Activated CD4-positive, alpha-beta memory T cell treated with anti-CD3 and anti-CD28 coated beads, Interleukin-2, amount 10 ng/mL, durations not matched to agents 7 days and 5 days (primary cell): ENCODE data around the gene SKAP1. TPM values are rescaled to one million over a fixed set of nuclear protein-coding genes. Genes with fewer than 3 reads are reported as not detected.

Source experiments
- CTCF ChIA-PET: fragments of 350-600 bp; sonication (Branson Sonifier 250); formaldehyde crosslinking; loops from one replicate; lab custom pipeline; 2021; ENCODE audit warnings: antibody characterized with exemption, inconsistent platforms; lab: Charles Lee
- POLR2A ChIA-PET: fragments of 350-600 bp; sonication (Branson Sonifier 250); formaldehyde crosslinking; loops from one replicate; lab custom pipeline; 2021; ENCODE audit warnings: antibody characterized with exemption; lab: Charles Lee
- DNase-seq: peaks from one replicate; pipeline ENCODE4 v3.0.0-alpha.2; 2020
- H3K27ac Mint-ChIP-seq: one replicate; pipeline ENCODE4 v1.8.0; 2021; ENCODE audit warnings: mild to moderate bottlenecking, mixed read lengths
- H3K27me3 Mint-ChIP-seq: one replicate; pipeline ENCODE4 v1.8.0; 2021; ENCODE audit warnings: mixed read lengths
- H3K36me3 Mint-ChIP-seq: one replicate; pipeline ENCODE4 v1.8.0; 2021; ENCODE audit warnings: low read depth, mixed read lengths
- H3K4me1 Mint-ChIP-seq: one replicate; pipeline ENCODE4 v1.8.0; 2021; ENCODE audit warnings: mixed read lengths
- H3K4me3 Mint-ChIP-seq: one replicate; pipeline ENCODE4 v1.8.0; 2021; ENCODE audit warnings: mild to moderate bottlenecking, mixed read lengths
- H3K9me3 Mint-ChIP-seq: one replicate; pipeline ENCODE4 v1.8.0; 2021; ENCODE audit warnings: mixed read lengths
- total RNA-seq, 2 experiments: library from RNA; stranded (reverse); gene quantifications; one replicate each; pipeline ENCODE4 v1.2.3, GENCODE V29; 2021

The SKAP1 gene
- total RNA-seq, 2 experiments from 2014 or later = 132 to 133 TPM

DNA sequence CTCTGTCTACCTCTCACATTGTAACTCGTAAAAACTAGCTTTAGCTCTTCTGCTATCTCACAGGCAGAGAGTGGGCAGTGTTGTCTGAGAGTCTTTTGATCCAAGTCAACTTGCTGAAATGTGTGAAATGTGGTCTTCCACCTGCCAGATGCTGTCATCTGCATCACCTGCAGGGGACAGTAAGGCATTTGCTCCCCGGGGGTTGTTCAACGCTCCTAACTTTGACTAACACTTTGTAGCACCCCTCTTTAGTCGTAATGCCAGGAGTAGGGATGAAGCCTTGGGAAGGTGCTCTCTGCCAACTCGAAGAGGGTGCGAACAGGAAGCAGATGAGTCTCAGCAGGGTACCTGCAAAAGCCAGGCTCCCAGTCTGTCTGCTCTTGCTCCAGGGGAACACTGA, 286.4 kb downstream of the SKAP1 start:
- peaks cover 44% of the 10 kb centered on the region for H3K36me3 Mint-ChIP-seq
- H3K9me3 Mint-ChIP-seq = no peaks in the 10 kb centered on the region
- DNase-seq = no peak
- ChIA-PET POLR2A (interaction anchor here (1.0 kb wide), 2 partner anchors 10 to 16 kb away, joined by 3 to 7 read pairs; no protein-coding TSS in a partner anchor), CTCF (interaction anchor here (1.2 kb wide), 1 partner anchor 10 kb away, joined by 3 read pairs; no protein-coding TSS in a partner anchor)
- no peak overlapping the region for H3K27ac Mint-ChIP-seq
- H3K4me1 Mint-ChIP-seq = peaks cover 7% of the 10 kb centered on the region
- no peak overlapping the region for H3K4me3 Mint-ChIP-seq
- no peaks in the 10 kb centered on the region for H3K27me3 Mint-ChIP-seq

DNA sequence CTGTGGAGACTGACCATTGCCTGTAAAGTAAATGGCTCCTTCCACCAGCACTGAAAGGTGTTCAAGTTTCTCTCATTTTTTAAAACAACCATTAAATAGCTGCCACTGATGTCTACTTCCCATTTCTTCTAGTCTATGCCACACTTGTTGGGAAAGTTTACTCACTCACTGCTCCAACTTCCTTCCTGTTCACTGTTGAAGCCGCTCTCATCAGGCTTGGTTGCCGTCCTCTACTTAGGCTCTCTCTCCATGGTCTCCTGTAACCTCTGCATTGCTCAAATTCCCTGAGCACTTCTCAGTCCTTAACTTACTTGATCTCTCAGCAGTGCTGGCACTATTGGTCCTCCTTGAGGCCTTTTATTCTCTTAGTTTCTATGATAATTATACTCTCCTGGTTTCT, 290.1 kb downstream of the SKAP1 start:
- CTCF ChIA-PET = interaction anchor here (0.8 to 1.1 kb wide), 2 partner anchors 44 to 495 kb away, joined by 3 to 4 read pairs; no protein-coding TSS in a partner anchor
- Mint-ChIP-seq H3K4me1 (peaks cover 7% of the 10 kb centered on the region), H3K27ac (no peak overlapping the region), H3K27me3 (no peaks in the 10 kb centered on the region), H3K4me3 (no peak overlapping the region), H3K9me3 (no peaks in the 10 kb centered on the region), H3K36me3 (peaks cover 36% of the 10 kb centered on the region)
- POLR2A ChIA-PET = no interaction called here
- no peak for DNase-seq

DNA sequence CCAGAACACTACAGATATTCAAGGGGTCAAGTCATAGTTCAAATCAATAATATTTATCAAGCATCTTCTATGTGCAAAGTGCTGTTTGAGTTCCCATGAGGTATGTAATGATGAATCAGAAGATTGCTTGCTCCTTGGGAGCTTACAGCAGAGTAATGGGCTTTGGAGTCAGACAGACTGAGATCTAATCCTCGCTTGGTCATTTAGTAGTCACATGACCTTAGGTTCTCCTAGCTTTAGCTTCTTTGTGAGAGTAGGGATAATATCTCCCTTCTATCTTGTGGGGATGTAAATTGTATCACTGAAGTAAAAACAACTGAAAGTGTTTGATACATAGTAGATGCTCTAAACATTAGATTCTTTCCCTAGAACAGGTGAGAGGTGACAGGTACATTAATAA, 292.4 kb downstream of the SKAP1 start:
- Mint-ChIP-seq H3K36me3 (peaks cover 31% of the 10 kb centered on the region), H3K27ac (no peak overlapping the region), H3K27me3 (no peaks in the 10 kb centered on the region), H3K9me3 (no peaks in the 10 kb centered on the region), H3K4me3 (no peak overlapping the region), H3K4me1 (peaks cover 7% of the 10 kb centered on the region)
- CTCF ChIA-PET = no interaction called here
- DNase-seq = no peak
- POLR2A ChIA-PET = no interaction called here

DNA sequence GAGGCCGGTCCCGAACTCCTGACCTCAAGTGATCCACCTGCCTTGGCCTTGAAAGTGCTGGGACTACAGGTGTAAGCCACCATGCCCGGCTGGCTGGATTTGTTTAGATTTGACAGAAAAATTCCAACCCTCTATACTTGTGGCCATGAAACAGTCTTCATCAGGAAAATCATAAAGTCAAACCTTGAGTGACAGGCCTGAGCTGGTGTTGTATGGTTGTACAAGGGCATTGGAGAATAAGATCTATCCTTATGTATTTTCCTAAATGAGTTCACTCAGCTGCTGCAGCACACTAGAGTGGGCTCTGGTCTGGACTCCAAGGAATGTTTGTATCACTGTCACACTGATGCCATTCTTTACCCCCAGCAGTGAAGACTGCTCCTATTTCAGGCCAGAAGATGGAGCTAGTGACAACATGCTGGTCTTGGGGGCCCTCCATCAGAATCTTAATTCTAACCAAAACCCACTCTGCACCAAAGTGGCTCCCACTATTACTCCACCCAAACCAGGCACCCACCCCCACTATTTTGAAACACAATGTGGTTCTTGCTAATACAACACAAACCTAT, 295.0 kb downstream of the SKAP1 start:
- CTCF ChIA-PET = interaction anchor here (1.6 to 1.8 kb wide), 2 partner anchors 24 to 55 kb away, joined by 5 to 10 read pairs; no protein-coding TSS in a partner anchor

DNA sequence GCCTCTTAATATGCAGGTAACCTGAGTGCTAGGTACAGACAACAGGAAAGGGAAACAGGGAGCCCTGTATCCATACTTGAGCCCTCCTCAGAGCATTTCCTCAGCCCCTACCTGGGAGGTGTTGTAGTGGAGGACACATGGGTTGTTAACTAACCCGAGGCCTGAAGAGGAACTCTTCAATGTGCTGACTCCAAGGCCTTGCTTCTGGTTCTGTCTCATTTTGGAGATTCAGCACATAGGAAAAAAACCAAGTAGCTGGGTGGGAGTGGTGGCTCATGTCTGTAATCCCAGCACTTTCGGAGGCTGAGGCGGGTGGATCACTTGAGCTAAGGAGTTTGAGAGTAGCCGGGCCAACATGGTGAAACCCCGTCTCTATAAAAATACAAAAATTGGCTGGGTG, 297.6 kb downstream of the SKAP1 start:
- DNase-seq = no peak
- ChIA-PET POLR2A (interaction anchor here (1.1 to 2.2 kb wide), 2 partner anchors 11 to 24 kb away, joined by 3 to 7 read pairs; no protein-coding TSS in a partner anchor), CTCF (interaction anchor here (0.6 to 6.0 kb wide), 11 partner anchors 9 to 461 kb away, joined by 3 to 74 read pairs (median 5); partner anchors contain the start of genes CDK5RAP3, HOXB5 and SNX11)
- H3K4me3 Mint-ChIP-seq = no peak overlapping the region
- H3K36me3 Mint-ChIP-seq = peaks cover 14% of the 10 kb centered on the region
- H3K27ac Mint-ChIP-seq = no peak overlapping the region
- no peaks in the 10 kb centered on the region for H3K9me3 Mint-ChIP-seq
- H3K4me1 Mint-ChIP-seq = no peaks in the 10 kb centered on the region
- no peaks in the 10 kb centered on the region for H3K27me3 Mint-ChIP-seq

More for the DNA sequence above, 295.0 kb downstream of the SKAP1 start:
- no peaks in the 10 kb centered on the region for H3K27me3 Mint-ChIP-seq
- DNase-seq = no peak
- H3K9me3 Mint-ChIP-seq = no peaks in the 10 kb centered on the region
- peaks cover 1% of the 10 kb centered on the region for H3K4me1 Mint-ChIP-seq
- POLR2A ChIA-PET = interaction anchor here (0.5 kb wide), 1 partner anchor 21 kb away, joined by 3 read pairs; no protein-coding TSS in a partner anchor
- H3K36me3 Mint-ChIP-seq = peaks cover 22% of the 10 kb centered on the region
- H3K27ac Mint-ChIP-seq = no peak overlapping the region
- H3K4me3 Mint-ChIP-seq = no peak overlapping the region

DNA sequence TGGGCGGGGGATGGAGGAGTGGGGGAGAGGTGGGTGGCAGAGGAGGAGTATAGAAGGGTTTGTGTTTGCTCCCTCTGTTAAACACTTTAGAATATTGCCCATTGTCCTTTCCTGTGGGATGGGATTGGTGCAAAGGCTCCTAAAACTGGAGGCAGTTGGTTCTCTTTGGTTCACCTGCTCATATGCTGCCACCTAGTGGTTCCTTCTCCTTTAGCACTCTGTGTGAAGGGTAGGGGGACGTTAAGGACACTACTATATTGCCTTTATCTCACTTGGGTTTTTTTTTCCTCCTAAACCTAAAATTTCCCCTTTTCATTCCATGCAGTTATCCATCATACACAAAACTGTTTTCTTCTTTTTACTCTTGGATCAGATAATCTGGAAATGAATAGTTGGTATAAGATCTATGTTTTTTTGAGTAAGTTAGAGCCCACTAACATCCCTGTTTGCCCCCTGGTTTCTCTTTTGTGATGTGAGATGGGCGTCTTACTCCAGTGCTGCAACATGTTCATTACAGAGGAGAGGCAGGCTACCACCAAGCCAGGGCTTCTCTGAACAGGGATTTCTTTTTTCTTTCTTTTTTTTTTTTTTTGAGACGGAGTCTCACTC, 298.7 kb downstream of the SKAP1 start:
- ChIA-PET POLR2A (interaction anchor here (1.0 to 1.1 kb wide), 2 partner anchors 23 to 51 kb away, joined by 3 to 5 read pairs; no protein-coding TSS in a partner anchor), CTCF (interaction anchor here (0.6 to 6.0 kb wide), 11 partner anchors 14 to 474 kb away, joined by 3 to 74 read pairs (median 5); partner anchors contain the start of gene SNX11)
- peak; percentile 41 for DNase-seq
- no peaks in the 10 kb centered on the region for H3K27me3 Mint-ChIP-seq
- H3K4me1 Mint-ChIP-seq = no peaks in the 10 kb centered on the region
- no peaks in the 10 kb centered on the region for H3K9me3 Mint-ChIP-seq
- no peak overlapping the region for H3K4me3 Mint-ChIP-seq
- peaks cover 19% of the 10 kb centered on the region for H3K36me3 Mint-ChIP-seq
- no peak overlapping the region for H3K27ac Mint-ChIP-seq

DNA sequence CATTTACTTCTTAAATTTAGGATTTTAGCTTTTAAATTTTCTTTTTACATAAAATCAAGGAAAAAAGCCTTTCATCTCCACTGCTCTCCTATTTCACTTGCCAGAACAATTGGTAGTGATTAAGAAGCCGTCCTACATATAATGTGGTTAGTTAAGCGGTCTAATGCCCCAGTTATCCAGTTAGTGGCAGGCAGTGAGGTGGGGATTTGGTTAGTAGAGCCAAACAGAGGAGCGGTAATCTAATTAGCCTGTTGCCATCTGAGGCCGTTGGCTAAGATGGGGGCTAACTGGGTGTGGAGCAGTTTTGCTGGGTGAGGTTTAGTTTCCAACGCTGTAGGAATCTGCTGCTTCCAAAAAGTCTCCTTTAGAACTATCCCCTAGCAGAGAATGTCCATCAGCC, 300.0 kb downstream of the SKAP1 start:
- Mint-ChIP-seq H3K9me3 (no peaks in the 10 kb centered on the region), H3K27ac (no peak overlapping the region), H3K36me3 (peaks cover 24% of the 10 kb centered on the region), H3K4me3 (no peak overlapping the region), H3K4me1 (no peaks in the 10 kb centered on the region), H3K27me3 (no peaks in the 10 kb centered on the region)
- POLR2A ChIA-PET = no interaction called here
- CTCF ChIA-PET = interaction anchor here (0.7 to 6.0 kb wide), 7 partner anchors 17 to 130 kb away, joined by 3 to 74 read pairs (median 15); partner anchors contain the start of gene SNX11
- DNase-seq = no peak

DNA sequence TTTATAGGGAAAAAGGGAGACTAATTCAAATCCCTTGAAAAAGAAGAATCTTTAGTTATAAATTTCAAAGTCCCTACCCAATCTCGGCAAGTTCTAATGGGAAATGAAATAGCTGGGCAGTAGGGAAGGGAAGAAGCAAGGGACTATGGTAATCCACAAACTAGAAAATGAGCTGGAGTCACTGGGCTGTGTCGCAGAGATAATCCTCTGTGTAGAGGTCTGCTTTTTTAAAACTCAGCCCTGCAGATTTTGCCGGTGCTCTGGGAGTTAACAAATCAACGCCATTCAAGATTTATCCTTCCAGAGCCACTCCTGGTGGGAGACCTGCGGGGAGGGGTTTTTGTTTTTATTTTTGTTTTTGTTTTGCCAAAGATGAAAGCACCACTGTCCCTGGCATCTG, 301.6 kb downstream of the SKAP1 start:
- ChIA-PET CTCF (interaction anchor here (0.8 to 6.0 kb wide), 4 partner anchors 14 to 103 kb away, joined by 3 to 74 read pairs (median 10); partner anchors contain the start of gene SNX11), POLR2A (no interaction called here)
- H3K36me3 Mint-ChIP-seq = peaks cover 31% of the 10 kb centered on the region
- H3K4me3 Mint-ChIP-seq = no peak overlapping the region
- H3K27me3 Mint-ChIP-seq = no peaks in the 10 kb centered on the region
- no peak overlapping the region for H3K27ac Mint-ChIP-seq
- DNase-seq = no peak
- H3K4me1 Mint-ChIP-seq = peaks cover 4% of the 10 kb centered on the region
- no peaks in the 10 kb centered on the region for H3K9me3 Mint-ChIP-seq

DNA sequence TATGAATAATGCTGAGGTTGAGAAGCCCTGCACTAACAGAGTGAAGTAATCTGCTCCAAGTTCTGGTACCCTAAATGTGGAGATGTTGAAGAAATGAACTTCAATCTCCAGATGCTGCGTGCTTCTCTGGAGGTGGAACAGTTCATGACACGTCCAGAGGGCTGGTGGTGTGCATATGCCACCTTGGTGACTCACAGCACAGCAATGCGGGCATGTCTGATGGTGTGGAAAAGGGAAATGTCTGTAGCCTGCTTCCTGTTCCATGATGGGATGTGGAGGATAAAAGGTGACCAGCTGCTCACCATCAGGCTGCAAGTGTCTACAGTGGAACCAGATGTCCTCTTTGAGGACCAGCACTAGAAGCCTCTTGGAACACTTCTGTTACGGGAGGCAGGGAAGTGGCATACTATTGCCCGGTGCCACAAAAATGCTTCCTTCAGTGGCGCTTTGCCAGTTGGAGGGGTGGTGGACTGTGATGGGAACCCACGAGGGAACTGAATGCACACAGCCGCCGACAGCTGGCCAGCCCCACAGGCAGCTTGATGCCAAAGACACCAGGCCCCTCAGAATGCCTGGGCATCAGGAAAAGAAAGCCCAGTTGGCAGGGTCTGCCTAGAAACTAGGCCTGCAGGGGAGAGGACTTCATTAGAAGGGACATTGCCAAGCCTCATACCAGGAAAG, 302.5 kb downstream of the SKAP1 start:
- H3K9me3 Mint-ChIP-seq = no peaks in the 10 kb centered on the region
- CTCF ChIA-PET = no interaction called here
- no peak for DNase-seq
- no peak overlapping the region for H3K27ac Mint-ChIP-seq
- H3K4me3 Mint-ChIP-seq = no peak overlapping the region
- peaks cover 37% of the 10 kb centered on the region for H3K36me3 Mint-ChIP-seq
- POLR2A ChIA-PET = no interaction called here
- no peaks in the 10 kb centered on the region for H3K27me3 Mint-ChIP-seq
- H3K4me1 Mint-ChIP-seq = peaks cover 4% of the 10 kb centered on the region

DNA sequence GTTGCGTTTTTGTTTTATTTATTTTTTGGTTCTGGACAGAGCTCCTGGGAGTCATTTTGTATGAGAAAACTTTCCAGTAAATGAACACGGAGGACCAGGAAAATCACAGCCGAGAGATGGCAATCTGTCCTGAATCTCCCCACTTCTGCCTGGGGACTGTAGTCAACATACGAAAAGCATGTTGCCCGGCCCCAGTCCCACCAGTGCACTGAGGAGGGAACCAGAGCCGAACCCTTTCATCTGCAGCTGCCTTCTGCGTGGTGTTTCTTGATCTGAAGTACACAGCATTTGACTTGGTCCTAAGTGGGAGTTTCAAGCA, 303.5 kb downstream of the SKAP1 start:
- ChIA-PET CTCF (no interaction called here), POLR2A (no interaction called here)
- Mint-ChIP-seq H3K4me1 (peaks cover 4% of the 10 kb centered on the region), H3K4me3 (no peak overlapping the region), H3K27me3 (no peaks in the 10 kb centered on the region), H3K9me3 (no peaks in the 10 kb centered on the region), H3K36me3 (peaks cover 45% of the 10 kb centered on the region), H3K27ac (no peak overlapping the region)
- no peak for DNase-seq

DNA sequence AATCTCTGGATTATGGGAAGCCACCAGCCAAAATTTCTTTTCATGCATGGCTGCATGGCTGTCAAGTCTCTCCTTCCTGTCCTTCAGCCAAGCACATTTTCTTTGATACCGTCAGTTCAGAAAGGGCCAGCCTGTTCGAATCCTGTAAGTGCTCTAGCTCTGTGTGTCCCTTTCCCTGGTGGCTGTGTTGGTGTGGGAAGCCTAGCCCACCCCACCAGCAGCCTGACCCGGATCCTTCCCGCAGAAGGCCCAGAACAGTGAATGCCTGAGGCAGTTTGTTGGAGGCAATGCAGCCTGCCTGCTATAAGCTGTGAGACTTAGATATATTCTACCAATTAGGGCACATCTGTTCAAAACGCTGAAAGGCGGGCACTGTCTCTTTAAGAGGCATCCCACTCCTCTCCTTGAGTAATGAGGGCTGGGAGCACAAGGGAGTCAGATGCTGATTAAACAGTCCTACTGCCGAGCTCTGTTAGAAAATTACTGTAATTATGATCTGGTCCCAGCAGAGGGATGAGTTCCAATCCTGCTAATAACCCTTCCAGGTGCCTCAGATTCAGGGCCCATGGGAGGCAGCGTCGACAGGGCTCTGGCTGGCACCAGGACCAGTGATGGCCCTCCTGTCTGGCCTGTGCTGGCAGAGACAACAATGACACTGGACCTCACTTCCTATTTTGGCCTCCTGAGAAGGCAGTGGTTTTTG, 304.0 kb downstream of the SKAP1 start:
- H3K27ac Mint-ChIP-seq = no peak overlapping the region
- ChIA-PET POLR2A (no interaction called here), CTCF (interaction anchor here (2.4 kb wide), 1 partner anchor 51 kb away, joined by 7 read pairs; no protein-coding TSS in a partner anchor)
- peaks cover 4% of the 10 kb centered on the region for H3K4me1 Mint-ChIP-seq
- H3K27me3 Mint-ChIP-seq = no peaks in the 10 kb centered on the region
- no peak for DNase-seq
- H3K4me3 Mint-ChIP-seq = no peak overlapping the region
- peaks cover 45% of the 10 kb centered on the region for H3K36me3 Mint-ChIP-seq
- H3K9me3 Mint-ChIP-seq = no peaks in the 10 kb centered on the region

DNA sequence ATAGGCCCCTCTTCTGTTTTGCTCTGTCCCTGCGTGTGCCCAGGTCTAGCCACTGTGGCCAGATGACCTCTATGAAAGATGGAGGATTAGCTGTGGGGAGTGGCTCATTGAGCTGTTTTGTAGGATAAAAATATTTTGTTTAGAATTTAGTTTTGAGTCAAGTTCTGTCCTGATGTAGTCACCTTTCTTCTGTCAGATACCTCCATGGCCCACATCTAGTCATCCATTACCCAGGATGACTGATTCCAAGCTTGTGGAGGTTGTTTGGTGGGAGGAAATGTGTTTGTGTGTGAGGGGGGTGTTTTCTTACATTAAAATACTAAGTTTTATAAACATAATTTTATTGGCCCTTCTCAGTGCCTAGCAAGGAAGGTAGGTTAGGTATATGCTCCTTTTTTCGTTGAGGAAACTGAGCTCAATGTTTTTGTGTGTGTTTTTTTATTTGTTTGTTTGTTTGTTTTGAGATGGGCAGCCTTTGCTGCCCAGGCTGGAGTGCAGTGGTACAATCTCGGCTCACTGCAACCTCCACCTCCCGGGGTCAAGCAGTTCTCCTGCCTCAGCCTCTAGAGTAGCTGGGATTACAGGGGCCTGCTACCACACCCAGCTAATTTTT, 306.1 kb downstream of the SKAP1 start:
- no peaks in the 10 kb centered on the region for H3K27me3 Mint-ChIP-seq
- ChIA-PET CTCF (interaction anchor here (0.6 to 2.7 kb wide), 11 partner anchors 9 to 537 kb away, joined by 3 to 12 read pairs (median 4); no protein-coding TSS in a partner anchor), POLR2A (interaction anchor here (1.0 to 2.0 kb wide), 4 partner anchors 11 to 98 kb away, joined by 3 to 8 read pairs (median 4); partner anchors contain the start of gene SNX11)
- H3K4me3 Mint-ChIP-seq = no peak overlapping the region
- peaks cover 55% of the 10 kb centered on the region for H3K36me3 Mint-ChIP-seq
- H3K27ac Mint-ChIP-seq = no peak overlapping the region
- DNase-seq = no peak
- H3K9me3 Mint-ChIP-seq = no peaks in the 10 kb centered on the region
- H3K4me1 Mint-ChIP-seq = peaks cover 4% of the 10 kb centered on the region
